HepG2 (cell line): Measurements from ENCODE around the gene TRAIP. TPM values are rescaled to one million over a fixed set of nuclear protein-coding genes. Genes with fewer than 3 reads are reported as not detected.

Experiments
- GFI1 ChIP-seq: sonication (generic); formaldehyde crosslinking; IDR thresholded peaks from 2 replicates; pipeline ENCODE4 v1.5.0; 2020; ENCODE audit warnings: missing genetic modification reagents, mild to moderate bottlenecking, borderline replicate concordance
- MTF2 ChIP-seq: sonication (generic); formaldehyde crosslinking; IDR thresholded peaks from 2 replicates; pipeline ENCODE4 v1.5.0; 2020; ENCODE audit warnings: missing genetic modification reagents, borderline replicate concordance
- NFATC3 ChIP-seq: sonication (generic); formaldehyde crosslinking; IDR thresholded peaks from 2 replicates; pipeline ENCODE4 v1.5.1; 2020; ENCODE audit warnings: mild to moderate bottlenecking, missing genetic modification reagents
- NR2C2 ChIP-seq: sonication (generic); formaldehyde crosslinking; IDR thresholded peaks from 2 replicates; pipeline ENCODE4 v1.4.0; 2020; ENCODE audit warnings: missing genetic modification reagents, mild to moderate bottlenecking, moderate library complexity, borderline replicate concordance
- NR2F1 ChIP-seq, 2 experiments: fragments of 450-650 bp in 1 of 2; formaldehyde crosslinking in 1 of 2; IDR thresholded peaks; 2 replicates each; pipeline versions ENCODE4 v1.5.0 to v1.6.1; 2016 to 2020; ENCODE audit warnings: mild to moderate bottlenecking in 1 of 2, missing compliant biosample characterization in 1 of 2, missing genetic modification reagents in 1 of 2, moderate library complexity in 1 of 2
- SALL1 ChIP-seq: sonication (generic); formaldehyde crosslinking; IDR thresholded peaks from 2 replicates; pipeline ENCODE4 v1.8.0; 2022; ENCODE audit warnings: mild to moderate bottlenecking, missing genetic modification reagents
- ZNF263 ChIP-seq: sonication (generic); formaldehyde crosslinking; IDR thresholded peaks from 2 replicates; pipeline ENCODE4 v1.4.0; 2020; ENCODE audit warnings: missing genetic modification reagents
- ZNF282 ChIP-seq: fragments of 450-650 bp; IDR thresholded peaks from 2 replicates; pipeline ENCODE4 v1.6.1; 2018; ENCODE audit not compliant: partially characterized antibody
- ZNF292 ChIP-seq: sonication (generic); formaldehyde crosslinking; IDR thresholded peaks from 2 replicates; pipeline ENCODE4 v1.8.1; 2022; ENCODE audit warnings: mild to moderate bottlenecking, low read depth, missing genetic modification reagents, borderline replicate concordance
- polyA plus RNA-seq, 8 experiments: library from polyadenylated mRNA; depleted of rRNA in 3 of 8; stranded (reverse) in 7 of 8; unstranded in 1 of 8; fragments of >200 nt; fragmentation: Illumina TruSeq in 4 of 8; extraction: Trizol in 4 of 8; gene quantifications; 2 replicates each; pipeline versions ENCODE4 v1.2.1 to v1.2.3, GENCODE V29; 2011 to 2016; ENCODE audit warnings: low read depth in 4 of 8, missing spikeins in 1 of 8, mixed read lengths in 1 of 8; ENCODE audit not compliant: insufficient read depth in 1 of 8
- total RNA-seq, 5 experiments: library from RNA; depleted of rRNA; stranded (reverse); fragments of >200 nt; fragmentation: Illumina TruSeq; extraction: Trizol; gene quantifications; 2 replicates each; pipeline ENCODE4 v1.2.3, GENCODE V29; 2016; ENCODE audit warnings: low read depth in 1 of 5
- TF ChIP-seq, protein P1 (sequence below): sonication (generic); formaldehyde crosslinking; IDR thresholded peaks from 2 replicates; pipeline ENCODE4 v1.5.1; 2020; ENCODE audit warnings: mild to moderate bottlenecking, missing genetic modification reagents, moderate library complexity
- TF ChIP-seq, protein P2 (sequence below): sonication (generic); formaldehyde crosslinking; IDR thresholded peaks from 2 replicates; pipeline ENCODE4 v1.5.0; 2020; ENCODE audit warnings: mild to moderate bottlenecking, missing genetic modification reagents, borderline replicate concordance
- TF ChIP-seq, protein P3 (sequence below): IDR thresholded peaks from 2 replicates; pipeline ENCODE4 v1.6.1; 2012; ENCODE audit warnings: inconsistent platforms
- TF ChIP-seq, protein P4 (sequence below): sonication (generic); formaldehyde crosslinking; conservative IDR thresholded peaks from 2 replicates; pipeline ENCODE4 v1.8.0; 2022; ENCODE audit warnings: low read depth, missing genetic modification reagents
- TF ChIP-seq, protein P5 (sequence below): sonication (generic); formaldehyde crosslinking; IDR thresholded peaks from 2 replicates; pipeline ENCODE4 v1.9.0; 2022; ENCODE audit warnings: missing genetic modification reagents, mild to moderate bottlenecking, borderline replicate concordance

TRAIP gene
- total and polyA plus RNA-seq, 2 of the 13 experiments (the other 11 are each of a cell fraction or from before 2014, with no cell fraction given): 13.9 to 23.9 TPM

DNA sequence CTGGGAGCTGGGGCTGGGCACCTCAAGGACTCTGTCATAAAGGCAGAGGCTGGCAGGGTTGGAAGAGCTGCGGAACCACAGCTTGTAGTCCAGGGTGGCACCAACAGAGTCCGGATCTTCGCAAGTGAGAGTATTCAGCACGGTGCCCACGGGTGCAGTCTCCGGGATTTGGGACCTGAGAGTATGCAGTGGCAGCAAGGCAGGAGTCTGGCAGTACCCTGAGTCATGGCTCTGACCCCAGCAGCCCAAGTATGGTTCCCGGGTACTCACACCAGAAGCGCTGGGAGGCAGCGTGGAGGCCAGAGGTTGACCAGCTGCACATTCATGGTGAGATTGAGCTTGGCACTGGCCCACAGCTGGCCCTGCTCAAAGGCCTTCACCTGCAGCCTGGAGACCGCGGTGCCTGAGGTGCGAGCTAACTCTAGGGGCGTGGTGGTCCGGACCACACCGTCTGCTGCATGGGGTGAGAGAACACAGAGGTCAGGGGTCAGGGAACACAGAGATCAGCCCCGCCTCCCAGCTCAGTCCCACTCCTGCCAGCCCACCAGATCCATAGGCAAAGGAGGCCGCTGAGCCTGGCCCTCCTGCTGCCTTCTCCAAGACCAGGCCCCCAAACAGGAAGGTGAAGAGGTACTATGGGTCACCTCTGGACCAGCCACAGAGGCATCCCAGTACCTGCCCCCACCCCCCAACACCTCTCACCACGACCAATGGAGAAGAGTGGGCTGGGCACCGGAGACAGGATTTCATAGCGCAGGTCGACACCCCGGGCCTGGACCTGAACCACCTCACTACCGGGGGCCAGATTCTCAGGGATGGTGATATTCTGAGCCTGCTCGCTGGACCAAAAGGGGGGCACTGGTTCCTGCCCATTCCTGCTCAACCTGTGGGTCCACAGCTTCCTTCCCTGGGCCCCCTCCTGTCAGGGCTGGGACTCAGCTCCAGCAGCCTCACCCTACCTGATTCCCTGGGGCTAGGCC, 61.1 kb downstream of the TRAIP start (continued):
- TF ChIP-seq, protein P1, sequence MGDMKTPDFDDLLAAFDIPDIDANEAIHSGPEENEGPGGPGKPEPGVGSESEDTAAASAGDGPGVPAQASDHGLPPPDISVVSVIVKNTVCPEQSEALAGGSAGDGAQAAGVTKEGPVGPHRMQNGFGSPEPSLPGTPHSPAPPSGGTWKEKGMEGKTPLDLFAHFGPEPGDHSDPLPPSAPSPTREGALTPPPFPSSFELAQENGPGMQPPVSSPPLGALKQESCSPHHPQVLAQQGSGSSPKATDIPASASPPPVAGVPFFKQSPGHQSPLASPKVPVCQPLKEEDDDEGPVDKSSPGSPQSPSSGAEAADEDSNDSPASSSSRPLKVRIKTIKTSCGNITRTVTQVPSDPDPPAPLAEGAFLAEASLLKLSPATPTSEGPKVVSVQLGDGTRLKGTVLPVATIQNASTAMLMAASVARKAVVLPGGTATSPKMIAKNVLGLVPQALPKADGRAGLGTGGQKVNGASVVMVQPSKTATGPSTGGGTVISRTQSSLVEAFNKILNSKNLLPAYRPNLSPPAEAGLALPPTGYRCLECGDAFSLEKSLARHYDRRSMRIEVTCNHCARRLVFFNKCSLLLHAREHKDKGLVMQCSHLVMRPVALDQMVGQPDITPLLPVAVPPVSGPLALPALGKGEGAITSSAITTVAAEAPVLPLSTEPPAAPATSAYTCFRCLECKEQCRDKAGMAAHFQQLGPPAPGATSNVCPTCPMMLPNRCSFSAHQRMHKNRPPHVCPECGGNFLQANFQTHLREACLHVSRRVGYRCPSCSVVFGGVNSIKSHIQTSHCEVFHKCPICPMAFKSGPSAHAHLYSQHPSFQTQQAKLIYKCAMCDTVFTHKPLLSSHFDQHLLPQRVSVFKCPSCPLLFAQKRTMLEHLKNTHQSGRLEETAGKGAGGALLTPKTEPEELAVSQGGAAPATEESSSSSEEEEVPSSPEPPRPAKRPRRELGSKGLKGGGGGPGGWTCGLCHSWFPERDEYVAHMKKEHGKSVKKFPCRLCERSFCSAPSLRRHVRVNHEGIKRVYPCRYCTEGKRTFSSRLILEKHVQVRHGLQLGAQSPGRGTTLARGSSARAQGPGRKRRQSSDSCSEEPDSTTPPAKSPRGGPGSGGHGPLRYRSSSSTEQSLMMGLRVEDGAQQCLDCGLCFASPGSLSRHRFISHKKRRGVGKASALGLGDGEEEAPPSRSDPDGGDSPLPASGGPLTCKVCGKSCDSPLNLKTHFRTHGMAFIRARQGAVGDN (CRISPR knock-in tag): peak; percentile 69
- TF ChIP-seq ZNF263 (CRISPR knock-in tag) (0 out of 2 replicates have a peak, but pooled peaks have one; percentile 23), ZNF282 (no peak), SALL1 (CRISPR knock-in tag) (peak; percentile 41; the same call in 1 of the 2 replicates), ZNF292 (CRISPR knock-in tag) (peak; percentile 46; the same call in 1 of the 2 replicates), NR2F1 (CRISPR knock-in tag; IDR thresholded peaks at IDR 0.05) (peak in 1 of 2 experiments; percentile 43; a peak in 1 of 4 replicates), GFI1 (CRISPR knock-in tag) (no peak), NFATC3 (no peak), NR2C2 (CRISPR knock-in tag) (peak; percentile 83), MTF2 (CRISPR knock-in tag) (no peak)
- TF ChIP-seq, protein P2, sequence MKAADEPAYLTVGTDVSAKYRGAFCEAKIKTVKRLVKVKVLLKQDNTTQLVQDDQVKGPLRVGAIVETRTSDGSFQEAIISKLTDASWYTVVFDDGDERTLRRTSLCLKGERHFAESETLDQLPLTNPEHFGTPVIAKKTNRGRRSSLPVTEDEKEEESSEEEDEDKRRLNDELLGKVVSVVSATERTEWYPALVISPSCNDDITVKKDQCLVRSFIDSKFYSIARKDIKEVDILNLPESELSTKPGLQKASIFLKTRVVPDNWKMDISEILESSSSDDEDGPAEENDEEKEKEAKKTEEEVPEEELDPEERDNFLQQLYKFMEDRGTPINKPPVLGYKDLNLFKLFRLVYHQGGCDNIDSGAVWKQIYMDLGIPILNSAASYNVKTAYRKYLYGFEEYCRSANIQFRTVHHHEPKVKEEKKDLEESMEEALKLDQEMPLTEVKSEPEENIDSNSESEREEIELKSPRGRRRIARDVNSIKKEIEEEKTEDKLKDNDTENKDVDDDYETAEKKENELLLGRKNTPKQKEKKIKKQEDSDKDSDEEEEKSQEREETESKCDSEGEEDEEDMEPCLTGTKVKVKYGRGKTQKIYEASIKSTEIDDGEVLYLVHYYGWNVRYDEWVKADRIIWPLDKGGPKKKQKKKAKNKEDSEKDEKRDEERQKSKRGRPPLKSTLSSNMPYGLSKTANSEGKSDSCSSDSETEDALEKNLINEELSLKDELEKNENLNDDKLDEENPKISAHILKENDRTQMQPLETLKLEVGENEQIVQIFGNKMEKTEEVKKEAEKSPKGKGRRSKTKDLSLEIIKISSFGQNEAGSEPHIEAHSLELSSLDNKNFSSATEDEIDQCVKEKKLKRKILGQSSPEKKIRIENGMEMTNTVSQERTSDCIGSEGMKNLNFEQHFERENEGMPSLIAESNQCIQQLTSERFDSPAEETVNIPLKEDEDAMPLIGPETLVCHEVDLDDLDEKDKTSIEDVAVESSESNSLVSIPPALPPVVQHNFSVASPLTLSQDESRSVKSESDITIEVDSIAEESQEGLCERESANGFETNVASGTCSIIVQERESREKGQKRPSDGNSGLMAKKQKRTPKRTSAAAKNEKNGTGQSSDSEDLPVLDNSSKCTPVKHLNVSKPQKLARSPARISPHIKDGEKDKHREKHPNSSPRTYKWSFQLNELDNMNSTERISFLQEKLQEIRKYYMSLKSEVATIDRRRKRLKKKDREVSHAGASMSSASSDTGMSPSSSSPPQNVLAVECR: peak; percentile 30; the same call in 1 of the 2 replicates
- TF ChIP-seq, protein P3, sequence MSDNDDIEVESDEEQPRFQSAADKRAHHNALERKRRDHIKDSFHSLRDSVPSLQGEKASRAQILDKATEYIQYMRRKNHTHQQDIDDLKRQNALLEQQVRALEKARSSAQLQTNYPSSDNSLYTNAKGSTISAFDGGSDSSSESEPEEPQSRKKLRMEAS: peak; percentile 50; the same call in 1 of the 2 replicates
- TF ChIP-seq, protein P4, sequence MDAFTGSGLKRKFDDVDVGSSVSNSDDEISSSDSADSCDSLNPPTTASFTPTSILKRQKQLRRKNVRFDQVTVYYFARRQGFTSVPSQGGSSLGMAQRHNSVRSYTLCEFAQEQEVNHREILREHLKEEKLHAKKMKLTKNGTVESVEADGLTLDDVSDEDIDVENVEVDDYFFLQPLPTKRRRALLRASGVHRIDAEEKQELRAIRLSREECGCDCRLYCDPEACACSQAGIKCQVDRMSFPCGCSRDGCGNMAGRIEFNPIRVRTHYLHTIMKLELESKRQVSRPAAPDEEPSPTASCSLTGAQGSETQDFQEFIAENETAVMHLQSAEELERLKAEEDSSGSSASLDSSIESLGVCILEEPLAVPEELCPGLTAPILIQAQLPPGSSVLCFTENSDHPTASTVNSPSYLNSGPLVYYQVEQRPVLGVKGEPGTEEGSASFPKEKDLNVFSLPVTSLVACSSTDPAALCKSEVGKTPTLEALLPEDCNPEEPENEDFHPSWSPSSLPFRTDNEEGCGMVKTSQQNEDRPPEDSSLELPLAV (CRISPR knock-in tag): no peak
- TF ChIP-seq, protein P5, sequence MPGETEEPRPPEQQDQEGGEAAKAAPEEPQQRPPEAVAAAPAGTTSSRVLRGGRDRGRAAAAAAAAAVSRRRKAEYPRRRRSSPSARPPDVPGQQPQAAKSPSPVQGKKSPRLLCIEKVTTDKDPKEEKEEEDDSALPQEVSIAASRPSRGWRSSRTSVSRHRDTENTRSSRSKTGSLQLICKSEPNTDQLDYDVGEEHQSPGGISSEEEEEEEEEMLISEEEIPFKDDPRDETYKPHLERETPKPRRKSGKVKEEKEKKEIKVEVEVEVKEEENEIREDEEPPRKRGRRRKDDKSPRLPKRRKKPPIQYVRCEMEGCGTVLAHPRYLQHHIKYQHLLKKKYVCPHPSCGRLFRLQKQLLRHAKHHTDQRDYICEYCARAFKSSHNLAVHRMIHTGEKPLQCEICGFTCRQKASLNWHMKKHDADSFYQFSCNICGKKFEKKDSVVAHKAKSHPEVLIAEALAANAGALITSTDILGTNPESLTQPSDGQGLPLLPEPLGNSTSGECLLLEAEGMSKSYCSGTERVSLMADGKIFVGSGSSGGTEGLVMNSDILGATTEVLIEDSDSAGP: 0 out of 2 replicates have a peak, but pooled peaks have one; percentile 2
